ENCODE data around the gene MNT. TPM values are rescaled to one million over a fixed set of nuclear protein-coding genes. Genes with fewer than 3 reads are reported as not detected.

The MNT gene
- polyA plus RNA-seq, 2 of the 4 experiments (the other 2 are of a cell fraction) = 4.5 to 25.9 TPM

GRCh38 chr17:2373179-2373578, 27.7 kb downstream of the MNT start:
- WGBS (ENCODE audit: missing lambda C conversion rate) = 95% methylated on average over 8 of the region's 18 CpGs
- POLR2A ChIA-PET = no interaction called here
- FAIRE-seq (no peak), ATAC-seq (no peak), DNase-seq (ENCODE audit: low read depth in 1 of 2, low spot score in 1 of 2) (no peak)
- CTCF ChIA-PET = interaction anchor here (0.7 to 24.9 kb wide), 6 partner anchors 9 to 439 kb away, joined by 6 to 1099 read pairs (median 132); partner anchors contain the start of gene MNT
- Histone ChIP-seq H3K4me2 (no peak overlapping the region), H3K4me1 (no peaks in the 10 kb centered on the region), H3K27ac (no peak overlapping the region), H3K9me3 (no peaks in the 10 kb centered on the region), H3K4me3 (no peak overlapping the region)
- no peak for TF ChIP-seq RCOR1 (IDR thresholded peaks at IDR 0.05; ENCODE audit: low read depth, low read length)
- TF ChIP-seq ZNF302 (CRISPR knock-in tag; IDR thresholded peaks at IDR 0.05) = no peak
- TF ChIP-seq JUN (IDR thresholded peaks at IDR 0.05) = no peak

DNA sequence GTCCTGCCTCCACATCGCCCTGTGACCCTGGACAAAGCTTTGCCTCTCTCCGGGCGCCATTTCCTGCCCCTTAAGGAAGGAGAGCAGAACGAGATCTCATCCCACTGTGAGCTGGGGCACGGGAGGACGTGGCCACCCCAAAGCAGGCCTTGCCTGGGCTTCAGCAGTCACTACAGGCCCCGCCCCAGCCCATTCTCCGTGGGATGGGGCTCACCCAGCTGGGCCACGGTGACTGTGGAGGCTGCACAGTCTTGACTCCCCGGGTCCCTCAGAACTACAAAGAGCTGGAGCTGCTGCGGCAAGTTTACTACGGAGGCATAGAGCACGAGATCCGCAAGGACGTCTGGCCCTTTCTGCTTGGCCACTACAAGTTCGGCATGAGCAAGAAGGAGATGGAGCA, 28.2 kb downstream of the MNT start:
- POLR2A ChIA-PET = no interaction called here
- no peak overlapping the region for H3K4me3 ChIP-seq
- no peak overlapping the region for H3K27ac ChIP-seq
- FAIRE-seq = no peak
- CTCF ChIA-PET = interaction anchor here (1.8 to 24.9 kb wide), 5 partner anchors 8 to 38 kb away, joined by 6 to 1099 read pairs (median 216); partner anchors contain the start of gene MNT
- H3K4me2 ChIP-seq = no peak overlapping the region
- 95% methylated on average over 16 of the region's 16 CpGs for WGBS (ENCODE audit: missing lambda C conversion rate)
- TF ChIP-seq KDM5A (IDR thresholded peaks at IDR 0.05) (no peak), TFCP2L1 (CRISPR knock-in tag; IDR thresholded peaks at IDR 0.05) (no peak), HEYL (CRISPR knock-in tag; IDR thresholded peaks at IDR 0.05) (no peak), JUNB (IDR thresholded peaks at IDR 0.05) (no peak), PHF8 (IDR thresholded peaks at IDR 0.05; ENCODE audit: borderline replicate concordance, low read depth) (no peak), MYC (IDR thresholded peaks at IDR 0.05; ENCODE audit: borderline replicate concordance, low read length) (no peak), SMC3 (IDR thresholded peaks at IDR 0.05) (no peak), PBX3 (IDR thresholded peaks at IDR 0.05) (no peak), E2F6 (IDR thresholded peaks at IDR 0.05; ENCODE audit: borderline replicate concordance, low read depth) (no peak), CBX8 (IDR thresholded peaks at IDR 0.05) (no peak), HDAC2 (IDR thresholded peaks at IDR 0.05) (no peak), RAD21 (conservative IDR thresholded peaks at IDR 0.05 in 1 of 2, IDR thresholded peaks at IDR 0.05 in 1 of 2) (no peak), RCOR1 (IDR thresholded peaks at IDR 0.05; ENCODE audit: low read depth, low read length) (no peak), EP300 (IDR thresholded peaks at IDR 0.05) (no peak), FOSB (CRISPR knock-in tag; IDR thresholded peaks at IDR 0.05) (no peak)
- TF ChIP-seq, protein P1, sequence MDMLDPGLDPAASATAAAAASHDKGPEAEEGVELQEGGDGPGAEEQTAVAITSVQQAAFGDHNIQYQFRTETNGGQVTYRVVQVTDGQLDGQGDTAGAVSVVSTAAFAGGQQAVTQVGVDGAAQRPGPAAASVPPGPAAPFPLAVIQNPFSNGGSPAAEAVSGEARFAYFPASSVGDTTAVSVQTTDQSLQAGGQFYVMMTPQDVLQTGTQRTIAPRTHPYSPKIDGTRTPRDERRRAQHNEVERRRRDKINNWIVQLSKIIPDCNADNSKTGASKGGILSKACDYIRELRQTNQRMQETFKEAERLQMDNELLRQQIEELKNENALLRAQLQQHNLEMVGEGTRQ (IDR thresholded peaks at IDR 0.05) = no peak
- TF ChIP-seq, protein P2, sequence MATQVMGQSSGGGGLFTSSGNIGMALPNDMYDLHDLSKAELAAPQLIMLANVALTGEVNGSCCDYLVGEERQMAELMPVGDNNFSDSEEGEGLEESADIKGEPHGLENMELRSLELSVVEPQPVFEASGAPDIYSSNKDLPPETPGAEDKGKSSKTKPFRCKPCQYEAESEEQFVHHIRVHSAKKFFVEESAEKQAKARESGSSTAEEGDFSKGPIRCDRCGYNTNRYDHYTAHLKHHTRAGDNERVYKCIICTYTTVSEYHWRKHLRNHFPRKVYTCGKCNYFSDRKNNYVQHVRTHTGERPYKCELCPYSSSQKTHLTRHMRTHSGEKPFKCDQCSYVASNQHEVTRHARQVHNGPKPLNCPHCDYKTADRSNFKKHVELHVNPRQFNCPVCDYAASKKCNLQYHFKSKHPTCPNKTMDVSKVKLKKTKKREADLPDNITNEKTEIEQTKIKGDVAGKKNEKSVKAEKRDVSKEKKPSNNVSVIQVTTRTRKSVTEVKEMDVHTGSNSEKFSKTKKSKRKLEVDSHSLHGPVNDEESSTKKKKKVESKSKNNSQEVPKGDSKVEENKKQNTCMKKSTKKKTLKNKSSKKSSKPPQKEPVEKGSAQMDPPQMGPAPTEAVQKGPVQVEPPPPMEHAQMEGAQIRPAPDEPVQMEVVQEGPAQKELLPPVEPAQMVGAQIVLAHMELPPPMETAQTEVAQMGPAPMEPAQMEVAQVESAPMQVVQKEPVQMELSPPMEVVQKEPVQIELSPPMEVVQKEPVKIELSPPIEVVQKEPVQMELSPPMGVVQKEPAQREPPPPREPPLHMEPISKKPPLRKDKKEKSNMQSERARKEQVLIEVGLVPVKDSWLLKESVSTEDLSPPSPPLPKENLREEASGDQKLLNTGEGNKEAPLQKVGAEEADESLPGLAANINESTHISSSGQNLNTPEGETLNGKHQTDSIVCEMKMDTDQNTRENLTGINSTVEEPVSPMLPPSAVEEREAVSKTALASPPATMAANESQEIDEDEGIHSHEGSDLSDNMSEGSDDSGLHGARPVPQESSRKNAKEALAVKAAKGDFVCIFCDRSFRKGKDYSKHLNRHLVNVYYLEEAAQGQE (IDR thresholded peaks at IDR 0.05) = no peak
- TF ChIP-seq, protein P3, sequence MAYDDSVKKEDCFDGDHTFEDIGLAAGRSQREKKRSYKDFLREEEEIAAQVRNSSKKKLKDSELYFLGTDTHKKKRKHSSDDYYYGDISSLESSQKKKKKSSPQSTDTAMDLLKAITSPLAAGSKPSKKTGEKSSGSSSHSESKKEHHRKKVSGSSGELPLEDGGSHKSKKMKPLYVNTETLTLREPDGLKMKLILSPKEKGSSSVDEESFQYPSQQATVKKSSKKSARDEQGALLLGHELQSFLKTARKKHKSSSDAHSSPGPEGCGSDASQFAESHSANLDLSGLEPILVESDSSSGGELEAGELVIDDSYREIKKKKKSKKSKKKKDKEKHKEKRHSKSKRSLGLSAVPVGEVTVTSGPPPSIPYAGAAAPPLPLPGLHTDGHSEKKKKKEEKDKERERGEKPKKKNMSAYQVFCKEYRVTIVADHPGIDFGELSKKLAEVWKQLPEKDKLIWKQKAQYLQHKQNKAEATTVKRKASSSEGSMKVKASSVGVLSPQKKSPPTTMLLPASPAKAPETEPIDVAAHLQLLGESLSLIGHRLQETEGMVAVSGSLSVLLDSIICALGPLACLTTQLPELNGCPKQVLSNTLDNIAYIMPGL (CRISPR knock-in tag; IDR thresholded peaks at IDR 0.05; ENCODE audit: borderline replicate concordance) = no peak
- no peaks in the 10 kb centered on the region for H3K9me3 ChIP-seq
- no peaks in the 10 kb centered on the region for H3K4me1 ChIP-seq
- no peak for ATAC-seq
- DNase-seq (ENCODE audit: low read depth in 1 of 2, low spot score in 1 of 2) = no peak
